T-helper 22 cell (primary cell): ENCODE measurements around the gene CPAMD8.

Experiments used
- DNase-seq: peaks from one replicate; pipeline ENCODE4 v3.0.0-alpha.2; 2020; ENCODE audit warnings: low read depth

CPAMD8 gene

DNA sequence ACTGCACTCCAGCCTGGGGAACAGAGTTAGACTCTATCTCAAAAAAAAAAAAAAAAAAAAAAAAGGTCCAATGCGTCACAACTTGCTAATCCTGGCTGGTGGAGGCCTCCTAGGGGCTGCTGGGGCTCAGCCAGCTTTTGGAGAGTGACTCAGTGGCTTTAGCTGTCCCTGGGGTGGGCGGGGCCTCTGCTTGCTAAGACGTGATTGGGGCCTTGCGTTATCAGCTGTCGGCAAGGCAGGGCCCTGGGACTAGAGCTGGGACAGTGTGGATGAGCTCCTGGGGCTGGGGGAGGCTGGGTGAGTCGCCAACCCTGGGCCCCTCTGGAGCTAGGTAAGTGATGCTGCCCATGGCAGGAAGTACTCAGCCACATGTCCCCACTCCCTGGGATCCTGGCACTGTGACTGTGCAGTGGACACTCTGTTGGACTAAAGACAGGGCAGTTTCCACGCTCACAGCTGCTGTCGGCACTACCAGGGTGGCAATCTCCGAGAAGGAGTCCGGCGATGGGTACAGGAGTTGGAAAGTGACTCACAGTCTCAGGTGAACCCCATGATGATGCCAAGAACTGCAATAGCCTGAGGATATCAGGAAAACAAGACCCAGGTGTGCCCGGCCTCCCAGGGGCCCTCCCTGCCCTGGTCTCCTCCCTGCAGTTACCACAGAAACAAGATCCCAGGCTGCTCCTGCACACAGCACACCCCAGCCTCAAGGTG lies 105.6 kb downstream of the CPAMD8 start:
- DNase-seq, result no peak

DNA sequence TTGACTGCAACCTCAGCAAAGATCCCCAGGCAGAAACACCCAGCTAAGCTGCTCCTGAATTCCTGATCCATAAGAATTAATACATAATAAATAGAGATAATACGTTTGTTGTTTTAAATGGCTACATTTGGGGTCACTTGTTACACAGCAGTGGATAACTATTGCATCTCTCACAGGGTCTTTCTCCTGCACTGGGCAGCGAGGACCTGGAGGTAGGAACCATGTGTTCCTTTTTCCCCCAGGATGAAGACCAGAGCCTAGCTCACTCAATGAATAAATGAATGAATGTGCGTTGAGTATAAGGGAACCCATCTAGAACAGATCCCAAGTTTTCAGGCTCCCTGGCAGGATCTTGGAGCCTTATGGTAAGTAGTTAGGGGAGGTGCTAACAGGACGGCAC lies 107.1 kb downstream of the CPAMD8 start:
- DNase-seq, result no peak

DNA sequence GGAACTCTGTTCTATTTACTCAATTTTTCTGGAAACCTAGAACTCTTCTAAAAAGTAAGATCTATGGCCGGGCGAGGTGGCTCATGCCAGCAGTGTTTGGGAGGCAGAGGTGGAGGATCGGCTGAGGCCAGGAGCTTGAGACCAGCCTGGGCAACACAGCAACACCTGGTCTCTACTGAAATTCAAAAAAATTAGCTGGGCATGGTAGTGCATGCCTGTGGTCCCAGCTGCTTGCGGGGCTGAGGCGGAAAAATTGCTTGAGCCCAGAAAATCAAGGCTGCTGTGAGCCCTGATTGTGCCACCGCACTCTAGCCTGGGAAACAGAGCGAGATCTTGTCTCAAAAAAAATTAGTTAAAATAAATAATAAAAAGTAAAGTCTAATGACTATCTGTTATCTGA lies 109.2 kb downstream of the CPAMD8 start:
- DNase-seq, result no peak

DNA sequence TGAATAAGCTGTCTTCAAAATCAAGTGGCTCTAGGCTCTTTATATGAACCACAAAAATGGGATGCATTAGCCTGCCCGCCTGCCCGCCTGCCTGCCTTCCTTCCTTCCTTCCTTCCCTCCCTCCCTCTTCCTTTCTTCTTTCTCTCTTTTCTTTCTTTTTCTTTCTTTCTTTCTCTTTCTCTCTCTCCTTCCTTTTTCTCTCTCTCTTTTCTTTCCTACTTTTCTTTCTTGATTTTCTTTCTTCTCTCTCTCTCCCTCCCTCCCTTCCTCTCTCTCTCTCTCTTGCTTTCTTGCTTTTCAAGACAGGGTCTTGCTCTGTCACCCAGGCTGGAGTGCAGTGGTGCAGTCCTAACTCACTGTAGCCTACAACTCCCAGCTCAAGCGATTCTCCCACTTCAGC lies 110.9 kb downstream of the CPAMD8 start:
- DNase-seq, result no peak

DNA sequence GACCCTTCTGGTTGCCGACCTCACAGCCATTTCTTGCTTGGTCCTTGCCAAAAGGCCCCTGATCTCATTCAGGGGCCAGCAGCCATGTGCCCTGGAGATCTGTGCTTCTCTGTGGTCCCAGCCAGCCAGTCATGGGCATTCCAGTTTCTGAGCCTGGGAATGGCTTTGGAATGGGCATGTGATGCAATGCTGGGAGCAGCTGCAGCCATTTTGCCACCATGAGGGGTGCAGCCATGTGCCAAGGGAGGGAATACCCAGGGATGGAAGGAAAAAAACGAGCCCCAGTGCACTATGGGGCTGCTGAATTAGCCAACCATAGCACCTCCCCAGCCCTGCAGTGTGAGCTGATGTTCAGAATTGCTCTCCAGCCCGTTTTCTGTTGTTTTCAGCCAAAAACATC lies 111.5 kb downstream of the CPAMD8 start:
- DNase-seq, result no peak

DNA sequence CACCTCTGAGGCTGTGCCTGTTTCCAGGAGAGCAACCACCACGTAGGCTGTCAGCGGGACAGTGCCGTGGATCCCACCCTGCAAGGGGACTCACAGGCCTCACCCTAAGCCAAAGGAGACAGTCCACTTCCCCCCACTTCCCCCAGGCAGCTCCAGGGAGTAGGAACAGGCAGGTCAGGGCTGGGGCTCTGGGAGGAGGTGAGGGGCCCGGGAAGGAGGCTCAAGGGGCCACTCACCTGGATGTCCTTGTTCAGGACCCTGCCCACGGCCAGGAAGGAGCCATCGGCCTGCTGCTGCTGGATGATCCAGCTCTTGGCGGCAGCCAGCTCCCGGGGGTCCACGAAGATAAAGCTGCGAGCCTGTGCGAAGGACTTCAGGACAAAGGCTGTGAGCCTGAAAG lies 112.2 kb downstream of the CPAMD8 start:
- DNase-seq, result no peak

DNA sequence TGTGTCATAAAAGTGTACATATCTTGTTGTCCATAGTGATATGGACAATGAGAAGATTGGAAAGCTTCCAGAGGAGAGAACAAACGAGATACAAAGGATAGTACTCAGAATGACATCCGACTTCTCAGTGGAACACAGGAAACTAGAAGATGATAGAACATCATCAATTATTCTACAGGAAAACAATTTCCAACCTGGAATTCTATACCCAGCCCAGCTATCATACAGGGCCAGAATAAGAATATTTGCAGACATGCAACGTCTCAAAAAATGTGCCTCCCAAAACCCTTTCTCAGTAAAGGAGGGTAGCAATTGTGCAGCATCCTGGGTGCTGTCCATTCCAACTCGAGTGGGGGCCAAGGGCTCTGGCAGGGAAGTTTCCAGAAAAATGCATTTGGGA lies 113.8 kb downstream of the CPAMD8 start:
- DNase-seq, result no peak

DNA sequence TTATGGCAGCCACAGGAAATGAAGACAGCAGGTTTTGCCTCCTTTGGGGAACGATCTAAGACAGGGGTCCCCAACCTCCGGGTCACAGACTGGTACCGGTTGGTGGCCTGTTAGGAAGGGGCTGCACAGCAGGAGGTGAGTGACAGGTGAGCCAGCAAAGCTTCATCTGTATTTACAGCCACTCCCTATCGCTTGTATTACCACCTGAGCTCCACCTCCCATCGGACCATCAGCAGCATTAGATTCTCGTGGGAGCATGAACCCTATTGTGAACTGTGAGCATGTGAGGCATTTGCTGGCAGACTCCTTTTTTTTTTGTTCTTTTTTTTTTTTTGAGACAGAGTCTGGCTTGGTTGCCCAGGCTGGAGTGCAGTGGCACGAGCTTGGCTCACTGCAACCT lies 115.6 kb downstream of the CPAMD8 start:
- no peak for DNase-seq

DNA sequence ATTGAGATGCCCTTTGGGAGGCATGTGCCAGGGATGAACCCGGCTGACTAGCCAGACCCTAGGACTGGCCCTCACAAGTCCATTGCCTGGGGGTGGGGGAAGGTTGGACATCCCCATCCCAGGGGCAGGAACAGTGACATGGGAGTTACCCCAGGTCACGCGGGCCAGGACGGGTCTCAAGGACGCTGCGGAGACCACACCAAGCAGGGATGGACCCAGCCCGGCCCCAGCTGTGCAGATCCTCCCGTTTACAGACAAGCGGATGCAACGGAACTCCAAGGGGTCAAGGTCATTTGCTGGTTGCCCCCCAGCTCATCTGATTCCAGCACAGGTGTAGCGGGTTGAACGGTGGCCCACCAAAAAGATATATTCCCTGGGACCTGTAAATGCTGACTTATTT lies 117.9 kb downstream of the CPAMD8 start:
- DNase-seq, result no peak

DNA sequence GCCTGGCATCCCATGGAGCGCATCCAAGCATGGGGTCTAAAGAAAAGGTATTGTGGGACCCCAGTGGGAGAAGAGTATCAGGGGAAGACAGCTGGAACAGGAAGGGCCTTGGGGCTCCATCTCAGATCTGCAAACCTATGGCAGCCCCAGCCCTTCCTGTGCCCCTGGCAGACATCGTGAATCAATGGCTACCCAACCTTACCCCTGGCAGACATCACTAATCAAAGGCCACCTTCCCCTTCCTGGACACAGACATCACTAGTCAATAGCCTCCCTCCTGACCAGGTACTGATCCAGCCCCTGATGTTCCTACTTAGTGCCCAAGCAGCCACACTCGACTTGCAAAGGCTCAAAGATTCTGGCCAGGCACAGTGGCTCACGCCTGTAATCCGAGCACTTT lies 122.0 kb downstream of the CPAMD8 start:
- no peak for DNase-seq

DNA sequence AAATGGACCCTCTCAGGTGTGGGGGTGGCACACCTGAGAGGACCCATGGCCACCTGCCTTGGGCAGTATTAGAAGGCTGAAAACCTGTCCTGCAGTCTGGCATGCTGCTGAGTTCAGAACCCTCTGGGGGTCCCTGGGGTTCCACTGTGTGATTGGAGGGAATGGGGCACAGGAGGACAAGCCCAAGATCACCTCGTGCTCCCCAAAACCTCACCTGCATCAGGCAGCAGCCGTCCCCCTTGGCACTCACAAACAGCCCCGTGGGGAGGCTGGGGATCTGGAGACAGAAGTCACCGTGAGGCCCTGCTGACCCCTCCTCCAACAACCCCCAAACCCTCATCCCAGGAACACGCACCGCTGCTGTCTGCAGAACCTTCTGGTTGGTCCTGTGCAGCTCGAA lies 123.3 kb downstream of the CPAMD8 start:
- no peak for DNase-seq

DNA sequence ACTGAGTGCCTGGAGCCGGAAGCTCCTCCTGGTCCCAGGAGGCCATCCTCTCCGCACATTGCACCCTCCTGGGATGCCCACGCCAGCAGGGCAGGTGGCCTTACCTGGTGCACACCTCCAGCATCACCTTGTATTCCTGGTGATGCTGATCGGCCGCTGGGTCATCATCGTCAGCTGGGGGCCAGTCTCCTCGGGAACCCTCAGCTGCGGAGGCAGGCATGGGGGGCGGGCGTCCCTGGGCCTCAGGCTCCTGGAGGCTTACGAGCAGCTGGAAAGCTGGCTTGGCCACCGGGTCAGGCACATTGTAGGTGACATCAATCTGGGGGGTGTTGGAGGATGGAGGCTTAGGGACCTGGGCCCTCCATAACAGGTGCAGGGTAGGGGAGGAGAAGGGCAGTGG lies 124.1 kb downstream of the CPAMD8 start:
- DNase-seq, result no peak

DNA sequence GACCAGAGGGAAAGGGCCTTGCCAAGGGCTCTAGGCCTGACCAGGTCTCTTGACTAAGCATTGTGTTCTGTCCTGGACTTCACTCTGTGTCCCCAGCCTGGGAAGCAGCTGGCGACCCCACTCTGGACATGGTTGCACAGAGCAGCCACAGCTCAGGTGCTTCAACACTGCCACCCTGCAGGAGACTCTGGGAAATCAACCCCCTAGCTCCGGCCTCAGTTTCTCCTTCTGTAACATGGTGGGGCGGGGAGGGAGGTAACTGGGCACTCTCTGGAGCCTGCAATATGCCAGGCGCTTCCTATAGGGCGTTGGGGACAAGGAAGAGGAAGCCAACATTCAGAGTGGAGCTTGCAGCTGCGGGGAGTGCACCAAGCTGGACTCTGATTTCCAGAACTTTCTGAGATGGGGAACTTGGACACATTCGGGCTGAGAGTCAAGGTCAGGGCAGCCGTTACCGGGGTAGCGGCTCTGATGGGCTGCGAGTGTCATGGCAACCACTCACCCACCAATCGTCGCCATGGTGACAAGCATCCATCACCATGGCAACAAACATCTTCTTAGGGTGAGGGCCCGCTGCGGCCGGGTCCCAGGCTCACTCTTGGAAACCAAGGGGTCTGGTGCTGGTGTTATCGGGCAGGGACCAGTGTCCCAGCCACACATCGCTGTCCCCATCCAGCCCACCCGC lies 125.0 kb downstream of the CPAMD8 start:
- no peak for DNase-seq

DNA sequence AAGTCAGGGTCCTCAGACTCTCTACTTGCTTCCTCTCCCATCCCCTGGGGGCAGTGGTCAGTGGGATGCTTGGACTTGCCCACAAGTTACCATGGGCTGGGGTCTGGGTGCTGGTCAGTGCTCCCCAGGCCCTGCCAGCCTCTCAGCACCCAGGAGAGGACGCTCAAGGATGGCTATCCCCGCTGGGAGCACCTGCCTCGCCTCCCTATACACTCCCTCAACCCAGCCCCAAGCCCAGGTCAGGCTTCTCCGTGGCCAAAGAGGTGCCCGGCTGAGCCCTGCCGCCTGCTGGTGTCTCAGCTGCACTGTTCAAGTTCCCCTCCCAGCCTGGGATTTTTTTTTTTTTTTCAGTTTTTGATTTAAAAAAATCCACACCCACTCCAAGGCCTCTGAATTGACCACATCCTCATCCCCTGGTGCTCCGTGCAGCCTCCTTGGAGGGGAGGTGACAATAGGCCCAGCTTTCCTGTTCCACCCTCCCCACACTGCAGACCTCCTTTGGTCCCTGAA lies 127.0 kb downstream of the CPAMD8 start:
- DNase-seq, result no peak

DNA sequence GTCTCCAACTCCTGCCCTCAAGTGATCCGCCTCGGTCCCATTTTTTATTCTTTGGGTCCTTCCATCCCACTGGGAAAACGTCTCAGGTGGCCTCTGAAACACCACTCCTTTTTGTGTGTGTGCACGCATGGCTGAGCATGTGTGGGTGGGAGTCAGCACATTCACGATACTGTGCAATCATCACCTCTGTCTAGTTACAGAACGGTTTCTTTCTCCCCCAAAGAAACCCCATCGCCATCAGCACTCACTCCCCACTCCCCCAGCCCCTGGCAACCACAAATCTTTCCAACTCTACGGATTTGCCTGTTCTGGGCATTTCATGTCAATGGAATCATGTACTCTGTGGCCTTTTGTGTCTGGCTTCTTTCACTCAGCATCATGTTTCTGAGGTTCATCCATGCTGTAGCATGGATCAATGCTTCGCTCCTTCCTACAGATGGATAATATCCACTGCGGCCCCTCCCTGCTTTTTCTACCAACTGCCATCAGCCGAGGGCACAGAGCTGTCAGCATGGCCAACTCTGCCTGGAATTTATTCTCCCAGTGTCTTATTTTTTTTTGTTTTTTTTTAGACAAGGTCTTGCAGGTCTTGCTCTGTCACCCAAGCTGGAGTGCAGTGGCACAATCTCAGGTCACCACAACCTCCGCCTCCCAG lies 128.1 kb downstream of the CPAMD8 start:
- no peak for DNase-seq

DNA sequence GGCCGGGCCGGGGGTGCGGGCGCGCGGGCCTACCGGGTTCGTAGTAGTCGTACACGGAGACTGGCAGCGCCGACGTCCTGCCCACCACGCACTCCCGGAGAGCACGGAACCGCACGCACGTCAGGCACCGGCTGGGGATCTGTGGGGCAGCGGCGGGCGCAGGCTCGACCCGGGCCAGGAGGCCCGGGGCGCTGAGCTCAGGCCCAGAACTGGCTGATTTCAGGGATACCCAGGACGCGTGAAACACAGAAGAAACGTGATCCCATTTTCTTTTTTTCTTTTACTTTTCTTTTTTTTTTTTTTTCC lies 128.8 kb downstream of the CPAMD8 start:
- no peak for DNase-seq

DNA sequence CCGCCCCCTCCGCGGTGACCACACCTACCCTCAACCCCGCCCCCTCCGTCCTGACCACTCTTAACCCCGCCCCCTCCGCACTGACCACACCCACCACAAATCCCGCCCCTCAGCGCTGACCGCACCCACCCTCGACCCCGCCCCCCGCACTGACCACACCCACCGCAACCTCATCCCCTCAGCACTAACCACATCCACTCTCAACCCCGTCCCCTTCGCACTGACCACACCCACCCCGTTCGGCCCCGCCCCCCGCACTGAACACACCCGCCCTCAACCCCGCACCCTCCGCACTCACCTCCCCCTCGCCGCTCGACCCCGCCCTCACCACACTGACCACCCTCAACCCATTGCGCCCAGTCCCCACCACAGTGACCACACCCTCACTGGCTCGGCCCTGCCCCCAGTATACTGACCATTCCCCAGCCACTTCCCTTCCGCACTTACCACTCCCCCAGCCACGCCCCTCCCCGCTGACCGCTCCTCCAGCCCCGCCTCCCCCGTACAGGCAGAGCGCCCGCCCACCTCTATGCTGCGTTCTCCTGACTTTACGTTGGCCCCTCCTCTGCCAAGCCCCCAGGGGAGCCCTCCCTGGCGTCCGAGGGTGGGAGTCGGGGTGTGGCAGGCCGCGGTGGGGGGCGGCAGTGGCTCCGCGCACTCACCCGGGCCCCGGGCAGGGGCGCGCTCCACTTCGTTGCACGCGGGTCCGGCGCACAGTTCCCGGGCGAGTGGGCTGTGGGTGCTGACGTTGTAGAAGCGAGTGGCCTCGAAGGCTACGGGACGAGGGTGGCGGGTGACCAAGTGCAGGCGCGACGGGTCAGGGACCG lies 129.4 kb downstream of the CPAMD8 start:
- DNase-seq, result peak; percentile 34

DNA sequence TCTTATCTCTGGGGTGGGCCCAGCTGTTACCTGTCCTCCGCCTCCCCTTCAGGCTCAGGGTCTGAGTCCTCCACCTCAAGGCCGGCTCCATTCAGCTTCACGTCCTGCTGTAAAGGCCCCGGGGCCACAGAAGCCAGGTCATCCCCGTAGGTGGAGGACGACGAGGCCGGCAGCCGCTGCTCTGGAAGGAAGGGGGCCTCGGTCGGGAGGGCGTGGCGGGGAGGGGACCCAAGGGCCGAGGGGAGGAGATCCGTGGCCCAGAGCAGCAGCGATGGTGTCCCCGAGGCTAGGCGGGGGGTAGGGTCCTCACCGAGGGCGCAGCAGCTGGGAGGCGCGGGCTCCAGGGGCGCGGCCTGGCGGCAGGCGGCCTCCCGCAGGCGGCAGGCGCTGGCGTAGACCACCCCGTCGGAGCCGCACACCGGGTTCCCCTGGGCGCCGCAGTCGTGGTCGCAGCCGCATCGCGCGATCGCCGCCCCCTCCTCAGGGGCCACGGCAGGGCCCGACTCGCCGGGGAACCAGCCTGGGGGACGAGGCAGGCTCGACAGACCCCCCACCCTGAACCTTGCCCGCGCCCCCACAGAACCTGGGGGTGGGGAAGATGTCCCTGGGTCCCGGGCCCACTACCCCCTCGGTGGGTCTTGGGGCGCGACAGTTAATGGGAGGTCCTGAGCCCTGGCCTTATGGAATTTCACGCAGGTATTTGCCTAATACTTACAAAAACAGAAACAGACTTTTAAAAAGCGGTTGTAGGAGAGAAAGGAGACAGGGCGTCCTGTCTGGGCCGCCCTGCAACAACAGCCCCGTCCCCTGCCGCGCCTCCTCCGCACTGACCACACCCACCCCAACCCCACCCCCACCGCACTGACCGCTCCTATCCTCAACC lies 130.2 kb downstream of the CPAMD8 start:
- no peak for DNase-seq

DNA sequence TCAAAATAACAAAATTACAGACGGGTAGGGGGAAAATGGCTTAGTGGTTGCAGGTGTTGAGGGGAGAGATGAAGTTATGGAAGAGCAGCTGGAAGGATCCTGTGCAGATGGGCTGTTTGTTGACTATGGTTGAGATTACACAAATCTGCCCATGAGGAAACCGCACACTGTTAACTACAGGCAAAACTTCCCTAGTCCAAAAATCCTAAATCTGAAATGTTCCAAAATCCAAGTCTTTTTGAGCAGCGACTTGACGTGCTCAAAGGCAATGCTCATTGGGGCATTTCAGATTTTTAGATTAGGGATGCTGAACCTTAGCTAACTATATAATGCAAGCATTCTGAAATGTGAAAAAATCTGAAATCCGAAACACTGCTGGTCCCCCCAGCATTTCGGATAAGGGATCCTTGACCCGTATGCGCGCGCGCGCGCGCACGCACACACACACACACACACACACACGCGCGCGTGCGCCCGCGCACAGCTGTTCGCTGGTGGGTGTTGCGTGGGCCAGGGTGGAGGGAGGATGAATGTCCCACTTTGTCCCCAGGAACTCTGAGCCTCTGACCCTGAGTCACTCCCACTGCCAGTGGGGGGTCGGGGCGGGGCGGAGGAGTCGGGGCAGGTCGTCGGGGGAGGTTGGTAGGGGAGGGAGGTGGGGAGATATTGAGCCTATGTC lies 131.0 kb downstream of the CPAMD8 start:
- DNase-seq, result no peak

DNA sequence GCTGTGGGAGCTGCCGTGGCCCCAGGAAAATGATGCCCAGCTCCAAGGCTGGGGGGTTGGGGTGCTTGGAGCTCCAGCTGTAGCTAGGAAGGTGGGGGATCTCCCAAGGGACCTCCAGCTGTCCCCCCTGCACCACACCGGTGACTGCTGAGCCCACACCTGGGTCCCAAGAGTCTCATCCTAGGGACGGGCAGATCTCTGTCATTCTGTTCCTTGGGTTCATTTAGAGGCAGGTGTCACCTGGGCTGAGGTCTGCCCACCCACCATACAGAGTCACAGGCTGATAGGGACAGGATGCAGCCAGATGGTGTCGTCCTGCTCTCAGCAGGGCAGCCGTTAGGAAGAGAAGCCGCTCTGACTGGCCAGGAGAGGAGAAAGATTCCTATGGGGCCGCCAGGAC lies 132.5 kb downstream of the CPAMD8 start:
- no peak for DNase-seq

DNA sequence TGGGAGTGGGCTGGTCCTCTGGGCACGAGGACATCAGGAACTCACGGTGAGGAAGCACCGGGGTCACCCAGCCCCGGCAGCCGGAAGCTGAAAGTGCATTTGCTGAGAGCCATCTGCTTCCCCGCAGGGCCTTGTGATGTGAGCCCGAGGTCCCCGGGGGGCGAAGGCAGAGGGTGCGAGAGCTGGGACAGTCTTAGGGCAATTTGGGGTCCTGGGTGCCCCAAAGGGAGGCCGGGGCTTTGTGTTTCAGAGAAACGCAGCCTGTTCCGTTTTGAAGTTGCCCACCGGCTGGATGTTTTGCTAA lies 133.0 kb downstream of the CPAMD8 start:
- no peak for DNase-seq
